Peyer's patch (tissue), 4 donors: ENCODE data around the gene TMEM51.

ENCODE experiments used
- CTCF ChIP-seq, 6 experiments: fragments of 450-650 bp in 4 of 6; fragments of 200-600 bp in 2 of 6; sonication (generic) in 1 of 6; IDR thresholded peaks; one replicate each; pipeline ENCODE4 v1.5.1; 2017 to 2019; ENCODE audit warnings: antibody characterized with exemption in 6 of 6, mild to moderate bottlenecking in 3 of 6, moderate library complexity in 1 of 6
- POLR2A ChIP-seq, 2 donors: fragments of 450-650 bp; IDR thresholded peaks; one replicate each; pipeline ENCODE4 v1.5.1; 2017; ENCODE audit warnings: antibody characterized with exemption in 2 of 2, mild to moderate bottlenecking in 2 of 2, moderate library complexity in 2 of 2

GRCh38 chr1:15157524-15158399 lies 4.2 kb downstream of the TMEM51 start:
- TF ChIP-seq CTCF (IDR thresholded peaks at IDR 0.05) (no peak), POLR2A (IDR thresholded peaks at IDR 0.05) (no peak)
